Limb (tissue), 2 donors: Measurements from ENCODE around the gene PKM.
A peak's percentile ranks its signal among the peaks of the same experiment; 100 is the strongest.
"Not testable (repeated sequence)": the region's sequence is repeated elsewhere in the genome, so short reads cannot be mapped to it uniquely, and the experiment has no call there.

Experiments used
- DNase-seq, 2 donors: peaks; one replicate each; pipeline ENCODE4 v3.0.0-alpha.2; 2016; ENCODE audit errors: extremely low spot score in 2 of 2

Gene PKM

DNA sequence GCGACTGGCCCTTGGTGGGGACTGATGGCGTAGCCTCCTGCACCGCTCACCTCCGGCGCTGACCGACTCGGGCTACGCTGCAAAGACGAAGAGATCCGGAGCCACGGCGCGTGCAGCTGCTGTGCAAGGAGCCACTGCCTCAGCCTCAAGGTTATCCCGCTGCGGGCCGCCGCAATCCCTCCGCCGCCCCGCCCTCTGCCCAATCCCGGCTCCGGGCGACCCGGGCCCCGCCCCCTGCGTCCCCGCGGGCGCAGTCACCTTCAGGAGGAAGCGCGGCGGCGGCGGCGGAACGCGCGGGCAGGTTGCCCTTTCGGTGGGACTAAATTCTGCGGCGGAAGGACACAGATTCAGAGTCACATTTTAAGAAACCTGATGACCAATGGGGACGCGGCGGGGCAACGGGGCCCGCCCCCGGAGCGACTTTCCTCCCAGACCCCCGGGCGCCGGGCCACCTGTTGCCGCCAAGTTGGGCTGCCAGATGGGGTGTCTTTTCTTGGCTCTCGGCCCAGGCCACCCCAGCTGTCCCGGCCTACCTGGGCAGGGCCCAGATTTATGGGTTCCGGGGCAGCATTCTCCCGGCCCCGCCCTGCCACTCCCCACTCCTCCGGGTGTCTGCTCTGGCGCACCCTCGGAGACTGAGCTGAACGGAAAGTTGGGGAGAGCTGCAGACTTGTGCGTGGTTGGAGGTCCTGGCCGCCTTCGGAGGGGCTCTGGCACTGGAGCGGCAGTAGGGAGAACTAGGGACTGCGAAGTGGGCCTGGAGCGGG, at the start of gene PKM:
Gene PKM, minus strand, starts transcription at position 125 of the 767 bp plus-strand sequence. CDS start 12,093 bp downstream, outside the sequence.
- peak; percentile 92 to 95 for DNase-seq

DNA sequence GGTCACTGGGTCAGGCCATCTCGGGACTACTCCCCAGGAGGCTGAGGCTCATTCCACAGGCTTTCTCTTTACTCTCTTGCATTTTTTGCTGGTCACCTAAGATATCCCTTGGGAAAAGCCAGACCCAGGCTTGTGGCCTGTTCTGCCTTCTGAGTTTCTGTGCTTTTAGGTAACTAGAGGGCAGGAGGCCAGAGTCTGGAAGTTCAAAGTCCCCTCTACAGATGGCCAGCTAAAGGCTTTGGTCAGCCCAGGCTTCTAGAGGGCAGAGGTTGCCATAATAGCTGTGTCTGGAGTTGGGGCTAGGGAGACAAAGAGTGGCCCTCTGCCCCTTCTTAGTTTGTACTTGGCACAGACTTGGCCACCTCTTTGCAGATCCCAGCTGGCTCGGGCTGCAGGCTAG, 49.8 kb upstream of the PKM start:
- DNase-seq: no peak

DNA sequence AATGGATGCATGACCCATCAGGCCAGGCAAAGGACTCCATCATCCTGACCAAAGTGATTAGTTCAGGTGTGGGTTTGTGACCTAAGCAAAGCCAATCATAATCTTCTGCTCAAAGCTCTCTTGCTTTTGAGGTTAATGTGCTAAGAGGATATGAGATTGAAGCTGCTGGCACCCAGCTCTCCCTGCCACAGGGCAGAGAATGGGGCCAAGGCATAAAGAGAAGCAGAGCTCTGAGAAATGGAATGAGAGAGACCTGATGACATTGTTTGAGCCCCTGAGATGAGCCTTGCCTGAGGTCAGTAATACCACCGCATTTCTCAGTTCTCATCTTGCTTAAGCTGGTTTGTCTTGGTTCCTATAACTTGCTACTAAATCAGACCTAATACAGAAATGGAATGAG, 47.7 kb upstream of the PKM start:
- no peak for DNase-seq

DNA sequence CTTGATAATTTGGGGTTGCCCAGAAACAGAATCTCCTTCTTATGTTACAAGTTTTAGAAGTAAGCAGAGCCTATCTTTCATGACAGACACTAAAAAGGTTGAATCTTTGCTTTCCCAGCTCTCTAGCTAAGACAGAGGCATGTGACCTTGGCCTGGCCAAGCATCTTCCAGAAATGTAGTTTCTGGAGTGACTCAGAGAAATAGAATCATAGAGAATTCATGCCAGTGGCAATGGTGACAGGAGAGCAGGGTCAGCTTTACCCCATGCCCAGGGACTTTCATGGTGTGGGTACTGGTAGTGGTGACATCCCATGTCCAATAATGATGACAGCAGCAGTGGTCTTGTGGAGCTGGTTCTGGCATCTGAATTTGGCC, 45.3 kb upstream of the PKM start:
- DNase-seq: no peak

DNA sequence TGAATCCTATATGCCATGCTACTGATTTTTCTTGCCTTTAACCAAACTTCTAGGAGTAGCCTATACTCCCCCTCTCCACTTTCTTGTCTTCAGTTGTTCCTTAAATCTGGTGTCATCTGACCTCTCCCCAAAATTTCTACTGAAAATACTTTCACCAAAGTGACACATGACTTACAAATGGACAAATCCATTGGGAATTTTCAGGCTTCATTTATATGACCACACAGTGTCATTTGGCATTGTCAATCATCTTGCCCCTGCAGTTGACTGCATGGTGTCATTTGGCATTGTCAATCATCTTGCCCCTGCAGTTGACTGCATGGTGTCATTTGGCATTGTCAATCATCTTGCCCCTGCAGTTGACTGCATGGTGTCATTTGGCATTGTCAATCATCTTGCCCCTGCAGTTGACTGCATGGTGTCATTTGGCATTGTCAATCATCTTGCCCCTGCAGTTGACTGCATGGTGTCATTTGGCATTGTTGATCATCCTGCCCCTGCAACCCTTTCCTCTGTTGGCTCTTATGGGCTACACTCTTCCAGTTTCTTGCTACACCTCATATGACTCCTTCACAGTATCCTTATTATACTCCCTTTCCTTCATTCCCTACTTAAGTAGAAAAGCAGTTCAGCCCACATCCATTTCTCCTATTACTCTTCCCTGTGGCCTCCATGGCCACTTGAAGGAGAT, 44.8 kb upstream of the PKM start:
- not testable (repeated sequence) for DNase-seq

DNA sequence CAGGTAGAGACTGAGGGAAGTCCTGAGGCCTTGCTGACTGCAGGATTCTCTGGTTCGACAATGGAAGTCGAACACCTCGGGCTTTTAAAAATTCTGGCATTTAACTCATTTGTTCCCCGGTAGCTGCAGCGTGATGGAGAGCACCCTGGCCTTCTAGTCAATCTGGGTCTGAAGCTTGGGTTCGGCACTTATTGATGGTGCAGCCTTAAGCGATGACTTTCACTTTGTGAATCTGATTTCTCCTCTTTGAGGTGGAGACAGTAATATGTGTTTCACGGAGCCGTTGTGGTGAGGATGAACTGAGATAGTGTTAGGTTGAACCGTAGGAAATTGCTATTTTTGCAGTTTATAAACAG, 42.0 kb upstream of the PKM start:
- DNase-seq: peak in 1 of 2 donors; percentile 3

DNA sequence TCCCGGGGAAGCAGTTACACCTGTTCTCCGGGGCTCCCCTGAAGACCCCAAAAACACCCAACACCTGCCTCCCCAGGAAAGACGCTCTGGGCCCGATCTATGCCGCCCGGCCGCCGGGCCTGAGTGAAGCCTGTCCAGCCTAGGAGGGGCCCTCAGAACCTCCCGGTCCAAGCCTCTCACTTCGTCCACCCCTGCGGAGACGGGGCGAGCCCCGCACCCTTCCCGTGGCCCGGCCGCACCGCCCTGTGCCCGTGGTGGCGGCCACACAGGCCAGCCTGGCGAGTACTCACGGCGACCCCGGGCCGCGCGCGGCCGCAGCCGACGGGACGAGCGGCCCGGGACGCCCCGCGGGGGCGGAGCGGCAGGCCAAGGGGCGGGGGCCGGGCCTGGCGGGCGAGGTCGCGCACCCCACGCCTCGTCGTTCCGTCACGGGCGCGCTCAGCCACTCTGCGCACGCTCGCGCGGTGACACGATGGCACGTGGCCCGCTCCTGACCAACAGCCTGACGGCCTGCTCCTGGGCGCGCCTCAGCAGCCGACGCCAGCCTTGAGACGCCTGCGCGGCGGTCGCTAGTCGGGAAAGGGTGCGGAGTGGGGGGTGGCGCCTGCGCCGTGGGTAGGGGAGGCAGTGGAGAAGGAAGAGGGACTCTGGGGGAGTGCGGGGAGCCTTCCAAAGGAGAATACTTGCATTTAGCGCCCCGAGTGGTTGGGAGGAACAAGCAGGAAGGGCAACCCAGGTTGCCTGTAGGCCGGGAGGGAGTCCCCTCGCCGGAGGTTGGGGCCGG, 41.4 kb upstream of the PKM start, which contains the start of gene PARP6:
Gene PARP6, minus strand, starts transcription at position 342 of the 784 bp plus-strand sequence. CDS start 5,077 bp downstream, outside the sequence.
- peak; percentile 98 to 99 for DNase-seq

DNA sequence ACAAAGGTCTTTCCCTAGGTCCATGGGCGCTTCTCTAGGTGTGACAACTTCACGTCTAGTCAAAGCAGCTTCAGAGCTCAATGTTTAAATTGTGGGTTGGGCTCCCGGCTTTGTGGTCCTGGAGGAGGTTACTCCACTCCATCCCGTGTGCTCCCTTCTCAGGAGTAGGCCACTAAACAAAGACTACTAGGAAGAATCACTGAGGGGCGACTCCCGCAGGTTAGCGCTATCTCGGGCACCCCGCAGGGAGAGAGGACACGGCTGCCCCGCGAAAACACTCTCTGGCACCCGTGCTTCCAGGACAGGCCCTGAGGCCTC, 40.9 kb upstream of the PKM start:
- no peak for DNase-seq

DNA sequence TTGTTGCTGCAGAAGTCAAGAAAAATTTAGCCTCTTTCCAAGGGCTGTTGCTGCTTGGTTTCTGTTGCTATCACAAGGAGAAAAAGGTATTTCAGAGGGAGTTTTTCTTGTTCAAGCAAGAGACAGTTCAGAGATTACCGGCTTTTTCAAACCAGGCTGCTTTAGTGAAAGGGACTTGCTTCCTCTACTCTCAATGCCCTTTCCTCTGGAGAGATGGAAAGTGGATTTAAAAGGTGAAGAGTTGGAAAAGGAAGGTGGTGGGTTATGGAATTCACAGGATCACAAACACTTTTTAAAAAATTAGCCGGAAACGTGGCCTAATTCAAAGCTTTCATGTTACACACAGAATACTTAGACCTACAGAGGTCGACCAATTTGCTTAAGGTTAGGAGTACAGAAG, 40.2 kb upstream of the PKM start:
- no peak for DNase-seq

DNA sequence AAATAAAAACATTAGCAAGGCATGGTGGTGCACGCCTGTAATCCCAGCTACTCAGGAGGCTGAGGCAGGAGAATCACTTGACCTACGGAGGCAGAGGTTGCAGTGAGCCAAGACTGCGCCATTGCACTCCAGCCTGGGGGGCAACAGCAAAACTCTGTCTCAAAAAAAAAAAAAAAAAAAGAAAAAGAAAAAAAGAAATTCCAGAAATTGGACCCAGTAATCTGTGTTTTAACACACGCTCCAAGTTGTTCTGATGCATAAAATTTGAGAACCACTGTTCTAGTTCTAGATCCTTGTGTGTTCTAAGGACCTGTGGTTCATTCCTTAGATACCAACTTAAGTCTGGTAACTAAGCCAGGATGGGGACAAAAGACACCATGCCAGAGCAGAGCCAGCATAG, 38.7 kb upstream of the PKM start:
- DNase-seq: no peak

DNA sequence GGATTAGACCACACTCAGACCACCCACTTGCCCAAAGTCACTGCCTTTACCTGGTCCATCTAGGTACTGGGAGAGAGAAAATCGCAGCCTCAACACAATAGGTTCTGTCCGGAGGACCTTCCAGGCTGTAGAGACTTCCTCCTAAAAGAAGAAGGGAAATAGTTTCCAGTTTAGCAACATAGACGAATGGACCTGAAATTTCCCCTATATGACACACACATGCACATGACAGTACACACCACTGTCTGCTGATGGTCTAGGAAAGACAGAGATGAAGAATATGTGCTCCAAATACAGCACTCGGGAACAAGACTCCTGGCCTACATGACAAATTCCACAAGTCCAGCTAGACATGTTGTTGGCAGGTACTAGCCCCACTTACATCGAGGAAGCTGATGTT, 34.0 kb upstream of the PKM start:
- no peak for DNase-seq

DNA sequence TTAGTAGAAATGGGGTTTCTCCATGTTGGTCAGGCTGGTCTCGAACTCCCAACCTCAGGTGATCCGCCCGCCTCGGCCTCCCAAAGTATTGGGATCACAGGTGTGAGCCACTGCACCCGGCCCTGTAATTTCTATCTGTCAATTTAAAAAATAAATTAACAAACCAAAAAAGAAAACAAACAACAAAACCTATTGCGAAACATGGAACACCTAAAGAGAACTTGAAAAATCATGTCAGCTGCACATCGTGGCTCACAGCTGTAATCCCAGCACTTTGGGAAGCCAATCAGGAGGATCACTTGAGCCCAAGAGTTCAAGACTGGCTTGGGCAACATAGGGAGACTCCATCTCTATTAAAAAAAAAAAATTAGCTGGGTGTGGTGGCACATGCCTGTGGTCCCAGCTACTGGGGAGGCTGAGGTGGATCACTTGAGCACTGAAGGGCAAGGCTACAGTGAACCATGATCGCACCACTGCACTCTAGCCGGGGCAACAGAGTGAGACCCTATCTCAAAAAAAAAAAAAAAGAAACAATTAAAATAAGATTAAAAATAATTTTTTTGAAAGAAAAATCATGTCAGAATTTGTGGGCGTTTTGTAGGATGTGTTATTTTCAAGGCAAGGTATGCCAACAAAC, 21.8 kb upstream of the PKM start:
- no peak for DNase-seq

DNA sequence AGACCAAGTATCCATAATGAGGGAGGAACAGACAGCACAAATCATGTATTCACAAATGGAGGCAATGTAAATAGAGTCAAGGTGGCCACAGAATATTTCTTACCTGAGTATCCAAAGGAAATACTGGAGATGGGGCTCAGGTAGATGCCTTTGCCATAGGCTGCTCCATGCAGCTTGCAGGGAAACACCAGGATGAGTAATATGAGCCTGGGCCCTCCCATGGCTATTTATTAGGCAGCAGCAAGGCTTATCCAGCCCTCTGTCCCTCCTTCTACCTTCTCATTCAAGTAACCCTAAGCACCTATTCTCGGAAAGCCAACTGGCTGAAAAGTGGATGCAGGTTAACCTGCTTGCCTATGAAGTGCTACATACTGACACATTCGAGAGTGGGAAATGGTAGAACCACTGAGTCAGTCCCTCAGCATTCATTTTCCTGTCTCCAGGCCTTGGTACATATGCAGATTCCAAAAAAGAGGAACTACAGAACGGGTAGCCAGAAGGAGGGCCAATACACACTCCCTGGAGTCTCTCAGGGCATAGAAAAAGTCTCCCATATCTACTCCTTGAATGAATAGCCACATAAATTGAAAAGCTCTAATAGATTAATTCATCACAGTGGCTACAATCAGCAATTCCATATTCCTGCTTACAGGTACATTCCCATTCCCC, 18.3 kb upstream of the PKM start:
- no peak for DNase-seq

DNA sequence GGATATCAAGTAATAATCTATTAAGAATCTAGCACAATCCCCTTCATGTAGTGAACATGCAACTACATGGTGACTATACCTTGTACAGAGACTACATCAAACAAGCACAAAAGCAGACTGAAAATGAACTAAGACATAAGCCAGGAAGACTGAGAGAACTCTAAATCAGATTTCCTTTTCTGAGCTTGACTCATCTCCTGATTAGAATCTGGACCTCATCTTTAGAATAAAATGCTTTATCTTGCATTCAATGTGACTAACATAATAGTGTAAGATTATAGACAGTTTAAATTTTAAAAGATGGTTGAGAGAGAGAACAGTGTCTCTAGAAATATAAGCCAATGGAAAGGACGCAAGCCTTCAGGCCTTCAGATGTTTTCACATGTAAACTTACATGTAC, 17.5 kb upstream of the PKM start:
- DNase-seq: no peak

DNA sequence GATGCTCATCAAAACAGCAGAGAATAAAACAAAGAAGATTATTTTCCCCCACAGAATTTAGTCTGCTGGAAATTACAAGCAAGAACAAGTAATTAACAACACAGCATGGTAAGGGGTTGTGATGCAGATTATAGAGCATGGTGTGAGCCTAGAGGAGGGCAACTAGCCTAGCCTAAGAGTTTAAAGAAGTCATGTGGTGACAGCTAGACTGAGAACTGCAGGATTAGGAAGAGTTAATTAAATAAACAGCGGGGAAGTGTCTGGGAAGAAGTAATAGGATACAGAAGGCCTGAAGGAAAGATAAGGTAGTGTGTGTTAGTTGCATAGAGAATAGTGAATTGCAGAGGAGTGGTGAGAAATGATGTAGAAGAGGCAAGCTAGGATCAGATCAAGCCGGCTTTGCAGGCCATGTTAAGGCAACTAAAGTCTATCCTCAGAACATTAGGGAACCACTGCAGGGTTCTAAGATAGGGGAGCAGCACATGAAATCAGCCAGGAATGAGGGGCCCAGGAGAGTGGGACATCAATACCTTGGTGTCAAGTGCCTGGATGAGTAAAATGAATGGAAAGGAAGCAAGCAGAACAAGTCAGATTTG, 11.9 kb upstream of the PKM start:
- no peak for DNase-seq

DNA sequence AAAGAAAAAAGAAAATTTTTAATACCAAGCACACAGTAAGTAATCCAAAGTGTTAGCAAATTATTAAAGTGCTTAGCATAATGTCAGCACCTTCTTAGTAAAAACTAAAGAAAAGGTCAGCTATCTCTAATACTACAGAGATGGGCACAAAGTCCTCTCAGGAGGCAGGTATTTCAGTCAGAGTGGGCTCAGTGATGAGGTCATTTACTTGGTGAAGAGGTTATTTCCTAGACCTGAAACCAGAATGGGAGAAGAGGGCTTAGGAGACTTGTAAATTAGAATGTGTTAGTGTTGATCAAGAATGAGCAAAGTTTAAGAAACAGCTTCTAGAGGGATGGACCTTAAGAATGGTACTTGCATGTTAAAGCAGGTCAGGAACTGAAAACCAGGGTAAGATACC, 8.7 kb upstream of the PKM start:
- no peak for DNase-seq

DNA sequence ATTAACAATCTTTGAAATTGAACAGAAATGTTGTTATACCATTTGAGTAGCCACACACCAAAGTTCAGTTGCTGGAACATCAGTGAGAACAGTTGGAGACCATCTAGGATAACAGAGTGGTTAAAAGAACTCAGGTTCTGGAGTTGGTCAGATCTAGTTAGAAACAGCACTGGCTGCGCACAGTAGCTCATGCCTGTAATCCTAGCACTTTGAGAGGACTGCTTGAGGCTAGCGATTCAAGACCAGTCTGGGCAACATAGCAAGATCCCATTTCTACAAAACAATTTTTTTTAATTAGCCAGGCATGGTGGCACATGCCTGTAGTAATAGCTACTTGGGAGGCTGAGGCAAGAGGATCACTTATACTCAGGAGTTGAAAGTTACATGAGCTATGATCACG, 7.6 kb upstream of the PKM start:
- DNase-seq: no peak

DNA sequence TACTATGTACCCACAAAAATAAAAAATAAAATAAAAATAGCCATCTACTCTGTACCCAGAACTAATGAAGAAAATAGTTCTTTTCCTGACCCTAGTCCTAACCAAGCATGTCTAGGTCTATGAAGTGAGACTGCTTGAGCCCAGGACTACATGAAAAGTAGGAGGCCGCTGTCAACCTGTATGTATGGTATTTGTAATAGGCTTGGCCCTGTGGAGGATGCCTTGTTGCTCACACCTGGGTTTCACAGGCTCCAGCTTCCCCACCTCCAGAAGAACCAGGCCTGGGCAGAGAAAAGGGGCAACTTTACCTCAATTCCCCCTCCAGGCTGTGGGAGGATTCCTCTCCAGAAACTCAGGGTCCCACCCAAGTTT, 6.8 kb upstream of the PKM start:
- DNase-seq: no peak

DNA sequence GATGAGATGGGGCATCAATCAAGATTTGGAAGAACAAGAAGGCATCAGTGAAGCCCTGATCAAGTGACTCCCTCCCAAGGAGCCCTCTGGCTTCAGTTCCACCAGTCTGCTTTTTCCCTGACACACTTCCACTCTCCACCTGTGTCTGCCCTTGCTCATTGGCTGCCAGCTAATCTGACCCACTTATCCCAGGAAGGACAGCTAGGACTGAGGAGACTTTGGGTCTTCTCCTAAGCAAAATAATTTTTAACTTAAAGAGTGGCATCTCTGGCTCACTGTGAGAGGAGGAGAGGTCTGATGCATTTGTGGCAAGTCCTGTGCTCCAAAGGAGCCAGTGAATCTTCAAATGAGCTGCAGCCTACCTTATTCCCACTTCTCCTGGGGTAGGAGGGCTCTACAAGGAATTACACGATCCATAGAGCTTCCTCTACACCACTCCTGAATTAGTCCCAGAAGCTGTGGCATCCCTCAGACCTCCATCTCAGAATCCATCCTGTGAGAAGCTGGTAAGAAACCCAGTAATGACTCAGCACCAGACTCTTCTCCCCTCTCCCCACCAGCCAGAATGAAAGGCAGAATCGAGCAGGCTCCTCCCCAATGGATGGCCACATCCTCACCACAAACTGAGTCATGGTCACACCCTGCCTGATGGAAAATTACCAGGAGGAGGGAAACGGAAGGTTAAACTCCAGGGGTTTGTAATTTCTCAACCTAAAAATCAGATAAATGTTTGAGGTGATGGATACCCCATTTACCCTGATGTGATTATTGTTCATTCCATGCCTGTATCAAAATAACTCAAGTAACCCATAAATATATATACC, 6.3 kb upstream of the PKM start:
- DNase-seq: no peak

DNA sequence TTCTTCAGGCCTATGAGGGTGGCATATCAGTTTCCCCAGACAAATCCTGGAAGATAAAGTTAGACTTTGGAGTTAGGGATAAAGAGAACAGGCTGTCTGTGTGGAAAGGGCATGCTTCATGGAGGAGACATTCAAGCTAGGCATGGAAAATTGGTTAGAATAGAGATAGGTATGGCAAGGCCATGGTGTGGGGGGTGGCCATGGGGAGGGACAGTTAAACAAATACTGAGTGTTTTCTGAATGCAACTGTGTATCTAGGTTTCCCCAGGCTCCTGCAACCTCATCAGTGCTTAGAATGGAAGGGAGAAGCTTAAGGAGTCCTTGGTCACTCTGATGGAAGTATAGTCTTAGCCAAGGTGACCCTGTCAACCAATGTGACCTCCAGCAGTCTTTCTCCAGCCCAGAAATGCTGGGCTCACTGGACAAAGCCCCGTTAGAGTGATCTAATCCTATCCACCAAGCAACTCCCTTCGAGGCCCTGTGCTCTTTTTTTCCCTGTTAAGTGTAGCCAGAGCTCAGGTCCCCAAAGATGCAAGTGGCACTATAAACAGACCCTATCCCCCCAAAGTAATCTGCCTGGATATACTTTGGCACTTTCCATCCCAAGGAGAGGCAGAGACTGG, 5.5 kb upstream of the PKM start:
- no peak for DNase-seq
